H1 (cell line): ENCODE measurements around the gene PKD1L1. TPM values are rescaled to one million over a fixed set of nuclear protein-coding genes. Genes with fewer than 3 reads are reported as not detected.

Source experiments
- CTCF ChIA-PET: fragments of 300-600 bp; sonication (Branson Sonifier 250); formaldehyde crosslinking; loops from one replicate; lab custom pipeline; 2021; ENCODE audit not compliant: partially characterized antibody; lab: Charles Lee
- POLR2A ChIA-PET: fragments of 300-600 bp; sonication (Branson Sonifier 250); formaldehyde crosslinking; loops from one replicate; lab custom pipeline; 2021; ENCODE audit warnings: inconsistent platforms; ENCODE audit not compliant: partially characterized antibody; lab: Charles Lee
- DNase-seq, 2 experiments: peaks; one replicate each; pipeline versions ENCODE4 v3.0.0 to v3.0.0-alpha.2; 2010 to 2022; ENCODE audit warnings: low spot score in 2 of 2, low read depth in 1 of 2, mixed read lengths in 1 of 2
- FAIRE-seq: peaks from 2 replicates; lab custom pipeline; 2011; peaks lifted over from hg19 to GRCh38; lab: Jason Lieb, UNC
- H2AFZ ChIP-seq: 2 replicates; pipeline ENCODE4 v1.8.1; 2012; ENCODE audit warnings: low read length, inconsistent platforms
- H2AK5ac ChIP-seq: 2 replicates; pipeline ENCODE4 v1.6.1; 2013; ENCODE audit warnings: low read depth, low read length
- H2BK120ac ChIP-seq: replicated peaks from 2 replicates; pipeline ENCODE3; 2013; ENCODE audit warnings: low read depth, low read length, inconsistent platforms
- H2BK12ac ChIP-seq: 2 replicates; pipeline ENCODE4 v1.6.1; 2013; ENCODE audit warnings: low read depth, low read length
- H2BK15ac ChIP-seq: 2 replicates; pipeline ENCODE4 v1.6.1; 2013; ENCODE audit warnings: low read length
- H2BK20ac ChIP-seq: 2 replicates; pipeline ENCODE4 v1.6.1; 2013; ENCODE audit warnings: low read length
- H2BK5ac ChIP-seq: 2 replicates; pipeline ENCODE4 v1.6.1; 2013; ENCODE audit warnings: low read depth, low read length
- H3K14ac ChIP-seq: 2 replicates; pipeline ENCODE4 v1.6.1; 2013; ENCODE audit warnings: inconsistent platforms; ENCODE audit not compliant: insufficient read length
- H3K18ac ChIP-seq: 2 replicates; pipeline ENCODE4 v1.6.1; 2013; ENCODE audit warnings: low read length; ENCODE audit errors: extremely low read depth
- H3K23ac ChIP-seq: 2 replicates; pipeline ENCODE4 v1.6.1; 2013; ENCODE audit warnings: inconsistent platforms; ENCODE audit not compliant: insufficient read length
- H3K23me2 ChIP-seq: 2 replicates; pipeline ENCODE4 v1.6.1; 2013; ENCODE audit warnings: low read depth, low read length
- H3K27ac ChIP-seq: 2 replicates; pipeline ENCODE4 v1.6.1; 2011; ENCODE audit warnings: low read depth, low read length, inconsistent platforms
- H3K27me3 ChIP-seq, 4 experiments: replicated peaks in 1 of 4; 1 replicate in 1 of 4; 2 replicates in 3 of 4; pipeline versions ENCODE4 v1.6.1 to v1.8.1; 2011 to 2013; ENCODE audit warnings: low read length in 3 of 4, mild to moderate bottlenecking in 3 of 4, inconsistent platforms in 2 of 4, mixed read lengths in 2 of 4, moderate library complexity in 1 of 4; ENCODE audit not compliant: control insufficient read depth in 3 of 4, insufficient read depth in 3 of 4; ENCODE audit errors: extremely low read depth in 1 of 4
- H3K36me3 ChIP-seq, 4 experiments: 2 replicates each; pipeline versions ENCODE4 v1.6.1 to v1.8.1; 2011 to 2013; ENCODE audit warnings: mild to moderate bottlenecking in 4 of 4, low read length in 3 of 4, moderate library complexity in 2 of 4, control low read depth in 1 of 4, inconsistent platforms in 1 of 4; ENCODE audit not compliant: insufficient read depth in 4 of 4, control insufficient read depth in 2 of 4
- H3K4ac ChIP-seq: replicated peaks from 2 replicates; pipeline ENCODE3; 2013; ENCODE audit warnings: low read length, low read depth, mixed read lengths, inconsistent platforms; ENCODE audit not compliant: insufficient read length
- H3K4me1 ChIP-seq, 4 experiments: replicated peaks in 1 of 4; 1 replicate in 1 of 4; 2 replicates in 3 of 4; pipeline versions ENCODE4 v1.6.1 to v1.8.1; 2011 to 2013; ENCODE audit warnings: low read length in 3 of 4, inconsistent platforms in 2 of 4, mixed read lengths in 1 of 4; ENCODE audit not compliant: insufficient read depth in 4 of 4, control insufficient read depth in 3 of 4
- H3K4me2 ChIP-seq, 2 experiments: 2 replicates each; pipeline versions ENCODE4 v1.6.1 to v1.8.1; 2011 to 2013; ENCODE audit warnings: low read depth in 2 of 2, low read length in 2 of 2, control low read depth in 1 of 2, inconsistent platforms in 1 of 2, mild to moderate bottlenecking in 1 of 2; ENCODE audit not compliant: insufficient read depth in 1 of 2
- H3K4me3 ChIP-seq, 4 experiments: fragments of 200-600, 300-600 bp in 1 of 4; sonication (generic), shearing (Covaris generic), sonication (Bioruptor Twin) in 1 of 4; 2 replicates each; pipeline versions ENCODE4 v1.5.1 to v1.8.1; 2011 to 2016; ENCODE audit warnings: low read length in 4 of 4, low read depth in 3 of 4, control low read depth in 2 of 4, inconsistent platforms in 2 of 4, mild to moderate bottlenecking in 2 of 4, mixed read lengths in 1 of 4, moderate library complexity in 1 of 4; ENCODE audit not compliant: insufficient read depth in 2 of 4; ENCODE audit errors: extremely low read depth in 1 of 4
- H3K56ac ChIP-seq: replicated peaks from 2 replicates; pipeline ENCODE3; 2013; ENCODE audit warnings: low read depth, mild to moderate bottlenecking, mixed read lengths, low read length, inconsistent platforms; ENCODE audit not compliant: insufficient read length
- H3K79me1 ChIP-seq: 2 replicates; pipeline ENCODE4 v1.6.1; 2013; ENCODE audit warnings: low read depth, low read length, control low read depth
- H3K79me2 ChIP-seq, 2 experiments: 2 replicates each; pipeline versions ENCODE4 v1.6.1 to v1.8.1; 2012 to 2013; ENCODE audit warnings: low read length in 2 of 2, mild to moderate bottlenecking in 2 of 2, inconsistent platforms in 1 of 2; ENCODE audit not compliant: insufficient read depth in 2 of 2, control insufficient read depth in 1 of 2
- H3K9ac ChIP-seq, 4 experiments: replicated peaks in 1 of 4; 1 replicate in 1 of 4; 2 replicates in 3 of 4; pipeline versions ENCODE4 v1.6.1 to v1.8.1; 2011 to 2013; ENCODE audit warnings: low read depth in 3 of 4, low read length in 3 of 4, control low read depth in 2 of 4, mild to moderate bottlenecking in 2 of 4, moderate library complexity in 2 of 4, inconsistent platforms in 1 of 4; ENCODE audit errors: extremely low read depth in 1 of 4
- H3K9me3 ChIP-seq, 2 experiments: 2 replicates each; pipeline versions ENCODE4 v1.6.1 to v1.8.1; 2012 to 2013; ENCODE audit warnings: mild to moderate bottlenecking in 2 of 2, moderate library complexity in 2 of 2, control low read depth in 1 of 2, inconsistent platforms in 1 of 2, low read depth in 1 of 2, low read length in 1 of 2, mixed read lengths in 1 of 2; ENCODE audit not compliant: insufficient read depth in 2 of 2
- H4K20me1 ChIP-seq, 2 experiments: replicated peaks in 1 of 2; 2 replicates each; pipeline versions ENCODE3 to v1.8.1; 2011 to 2013; ENCODE audit warnings: inconsistent platforms in 2 of 2, low read length in 2 of 2, mild to moderate bottlenecking in 1 of 2; ENCODE audit not compliant: insufficient read depth in 2 of 2, control insufficient read depth in 1 of 2
- H4K5ac ChIP-seq: 2 replicates; pipeline ENCODE4 v1.6.1; 2013; ENCODE audit warnings: low read length, low read depth, mixed read lengths, inconsistent platforms; ENCODE audit not compliant: insufficient read length
- H4K8ac ChIP-seq: 2 replicates; pipeline ENCODE4 v1.8.0; 2013; ENCODE audit warnings: mild to moderate bottlenecking, moderate library complexity, low read length, inconsistent platforms; ENCODE audit not compliant: insufficient read depth; ENCODE audit errors: extremely low read depth
- H4K91ac ChIP-seq: replicated peaks from 2 replicates; pipeline ENCODE3; 2013; ENCODE audit warnings: low read length, mixed read lengths, inconsistent platforms; ENCODE audit not compliant: insufficient read length
- CTCF ChIP-seq, 3 experiments: IDR thresholded peaks; 1 replicate in 2 of 3; 2 replicates in 1 of 3; pipeline versions ENCODE4 v1.5.1 to v1.6.1; 2011; ENCODE audit warnings: low read length in 3 of 3, mild to moderate bottlenecking in 3 of 3, inconsistent platforms in 2 of 3, low read depth in 1 of 3, moderate library complexity in 1 of 3; ENCODE audit not compliant: insufficient read depth in 1 of 3; ENCODE audit errors: control extremely low read depth in 1 of 3
- EGR1 ChIP-seq: IDR thresholded peaks from 2 replicates; pipeline ENCODE4 v1.6.1; 2011; ENCODE audit warnings: low read depth, low read length, borderline replicate concordance
- GTF2F1 ChIP-seq: IDR thresholded peaks from 2 replicates; pipeline ENCODE4 v1.6.1; 2012; ENCODE audit warnings: low read depth, low read length, improper control_type of control experiment, borderline replicate concordance
- KDM5A ChIP-seq: fragments of 200-600 bp; IDR thresholded peaks from 2 replicates; pipeline ENCODE4 v1.7.1; 2012; ENCODE audit warnings: mild to moderate bottlenecking, low read length, inconsistent platforms, mixed read lengths
- NANOG ChIP-seq: IDR thresholded peaks from 2 replicates; pipeline ENCODE4 v1.6.1; 2011; ENCODE audit warnings: low read length, low read depth, mild to moderate bottlenecking, inconsistent platforms; ENCODE audit not compliant: insufficient read depth, poor library complexity, severe bottlenecking
- POLR2A ChIP-seq, 2 experiments: IDR thresholded peaks; 1 replicate in 1 of 2; 2 replicates in 1 of 2; pipeline ENCODE4 v1.6.1; 2011; ENCODE audit warnings: low read depth in 2 of 2, low read length in 2 of 2, mild to moderate bottlenecking in 2 of 2; ENCODE audit errors: control extremely low read depth in 1 of 2
- RNF2 ChIP-seq: fragments of 200-900, 300-1000 bp; sonication (generic); IDR thresholded peaks from 2 replicates; pipeline ENCODE4 v1.7.1; 2016; ENCODE audit warnings: borderline replicate concordance, low read depth, mild to moderate bottlenecking, antibody characterized with exemption, low read length; ENCODE audit not compliant: poor library complexity, severe bottlenecking; ENCODE audit errors: missing control alignments
- RXRA ChIP-seq: IDR thresholded peaks from 2 replicates; pipeline ENCODE4 v1.6.1; 2011; ENCODE audit warnings: low read depth, mild to moderate bottlenecking, low read length, moderate library complexity; ENCODE audit not compliant: insufficient read depth
- TBP ChIP-seq: IDR thresholded peaks from 2 replicates; pipeline ENCODE4 v1.6.1; 2011; ENCODE audit warnings: low read depth, low read length, improper control_type of control experiment
- YY1 ChIP-seq: IDR thresholded peaks from 2 replicates; pipeline ENCODE4 v1.6.1; 2011; ENCODE audit warnings: low read depth, mild to moderate bottlenecking, low read length
- WGBS, 2 experiments: shearing (Covaris generic) in 1 of 2; methylation state at CpG; one replicate each; pipeline versions ENCODE4 v1.1.6 to v1.1.7; 2013 to 2015; ENCODE audit warnings: low lambda C conversion rate in 2 of 2, mixed read lengths in 2 of 2, inconsistent platforms in 1 of 2, low coverage in 1 of 2, missing lambda C conversion rate in 1 of 2; ENCODE audit not compliant: insufficient replicate concordance in 2 of 2, insufficient coverage in 1 of 2, insufficient read length in 1 of 2; ENCODE audit errors: extremely low coverage in 1 of 2, missing lambda C conversion rate in 1 of 2; 5-methylcytosine and 5-hydroxymethylcytosine counted together
- polyA plus RNA-seq, 7 experiments: library from polyadenylated mRNA; depleted of rRNA in 3 of 7; stranded (reverse) in 5 of 7; unstranded in 2 of 7; fragments of >200 nt in 5 of 7; fragments of 200-250 nt in 2 of 7; gene quantifications; 1 replicate in 5 of 7; 2 replicates in 1 of 7; 4 replicates in 1 of 7; pipeline versions ENCODE4 v1.2.1 to v1.2.3, GENCODE V29; 2011 to 2013; ENCODE audit warnings: missing spikeins in 2 of 7, mixed read lengths in 2 of 7
- total RNA-seq: library from RNA; stranded (reverse); fragmentation: NEBNext Ultra II Directional; extraction: Animal tissue kit (Norgen Biotek cat#: 25700); gene quantifications from 2 replicates; pipeline ENCODE4 v1.2.1, GENCODE V29; 2021

The PKD1L1 gene
- total and polyA plus RNA-seq, 2 of the 8 experiments (the other 6 are each of a cell fraction or from before 2014, with no cell fraction given): 0.22 to 0.35 TPM

DNA sequence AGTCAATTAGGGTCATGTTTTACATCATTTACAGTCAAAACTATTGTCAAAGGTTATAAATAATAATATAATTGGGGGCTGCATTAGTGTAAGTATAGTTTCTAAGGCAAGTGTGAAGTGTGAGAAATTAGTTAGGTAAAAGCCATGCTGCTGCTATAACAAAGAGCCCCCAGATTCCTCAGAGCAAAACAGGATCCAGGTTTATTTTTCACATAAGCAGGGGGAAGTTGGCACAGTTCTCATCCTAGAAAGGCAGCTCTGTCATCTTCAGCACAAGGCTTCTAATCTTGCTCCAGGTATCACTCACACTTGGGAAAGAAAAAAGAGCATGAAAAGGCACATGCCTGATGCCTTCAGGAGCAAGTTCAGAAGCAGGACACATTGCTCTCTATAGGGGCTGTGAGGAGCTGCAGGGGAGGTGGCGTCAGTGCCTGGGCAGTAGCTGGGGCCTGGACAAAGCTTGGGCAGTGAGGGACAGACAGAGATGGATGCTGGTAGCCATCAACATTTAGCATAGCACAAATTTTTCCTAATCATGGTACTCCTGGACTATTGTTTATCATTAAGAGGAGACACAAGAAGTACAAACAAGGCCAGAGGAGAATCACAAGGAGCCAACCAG, 170.6 kb downstream of the PKD1L1 start:
- Histone ChIP-seq H3K4me1 (peaks cover 0 to 7% (median 0%) of the 10 kb centered on the region in 4 experiments; a peak in 1 of 7 replicates), H3K14ac (no peak overlapping the region), H3K4ac (no peak overlapping the region), H4K20me1 (no peaks in the 10 kb centered on the region), H3K27ac (no peak overlapping the region), H2BK12ac (no peak overlapping the region), H3K4me2 (no peak overlapping the region), H3K23me2 (no peaks in the 10 kb centered on the region), H3K18ac (no peak overlapping the region), H3K4me3 (no peak overlapping the region), H2BK15ac (no peak overlapping the region), H2AFZ (no peak overlapping the region), H3K79me1 (no peaks in the 10 kb centered on the region), H2BK120ac (no peak overlapping the region), H4K91ac (no peak overlapping the region), H3K79me2 (no peaks in the 10 kb centered on the region), H4K5ac (no peak overlapping the region), H2BK5ac (no peak overlapping the region), H3K9me3 (0 out of 4 replicates have a peak, but pooled peaks cover 0 to 3% of the 10 kb centered on the region in 2 experiments), H3K56ac (no peak overlapping the region), H2AK5ac (no peak overlapping the region), H4K8ac (no peak overlapping the region), H3K36me3 (no peaks in the 10 kb centered on the region), H3K23ac (no peak overlapping the region), H3K27me3 (no peaks in the 10 kb centered on the region), H3K9ac (no peak overlapping the region), H2BK20ac (no peak overlapping the region)
- DNase-seq (no peak), FAIRE-seq (no peak)
- ChIA-PET POLR2A (no interaction called here), CTCF (interaction anchor here (0.6 kb wide), 1 partner anchor 151 kb away, joined by 4 read pairs; no protein-coding TSS in a partner anchor)
- TF ChIP-seq GTF2F1: no peak
- no peak for TF ChIP-seq TBP
- no peak for TF ChIP-seq YY1
- TF ChIP-seq EGR1: no peak
- no peak for TF ChIP-seq NANOG
- TF ChIP-seq KDM5A: no peak
- TF ChIP-seq CTCF (IDR thresholded peaks at IDR 0.05; ENCODE audit: control extremely low read depth in 1 of 3, insufficient read depth in 1 of 3, low read depth in 1 of 3, low read length in 3 of 3): no peak
- TF ChIP-seq POLR2A (IDR thresholded peaks at IDR 0.05; ENCODE audit: control extremely low read depth in 1 of 2, low read depth in 2 of 2, low read length in 2 of 2): no peak
- TF ChIP-seq RXRA: no peak
- no peak for TF ChIP-seq RNF2
- WGBS, 2 experiments: 94% methylated on average over 1 of the region's 1 CpG; no CpG with 5 or more reads in 1 of the 2 experiments
